Memory B cell (primary cell): ENCODE measurements around the gene CA10.

Experiments
- ATAC-seq: fragments of 150-1000 bp; cut with Tn5 transposase; 2 replicates; pipeline ENCODE4 v1.10.0; 2021; ENCODE audit warnings: low read depth, mild to moderate bottlenecking, moderate library complexity
- DNase-seq, 2 donors: peaks; one replicate each; pipeline ENCODE4 v3.0.0; 2022; ENCODE audit warnings: low spot score in 2 of 2
- H3K27ac Mint-ChIP-seq: one replicate; pipeline ENCODE4 v1.8.0; 2022; ENCODE audit warnings: mild to moderate bottlenecking, moderate library complexity, mixed read lengths
- H3K27me3 Mint-ChIP-seq: one replicate; pipeline ENCODE4 v1.8.0; 2022; ENCODE audit warnings: mixed read lengths
- H3K36me3 Mint-ChIP-seq: one replicate; pipeline ENCODE4 v1.8.0; 2022; ENCODE audit warnings: mild to moderate bottlenecking, mixed read lengths
- H3K4me1 Mint-ChIP-seq: one replicate; pipeline ENCODE4 v1.8.0; 2022; ENCODE audit warnings: mixed read lengths
- H3K4me3 Mint-ChIP-seq: one replicate; pipeline ENCODE4 v1.8.0; 2022; ENCODE audit warnings: mild to moderate bottlenecking, moderate library complexity, mixed read lengths
- H3K9me3 Mint-ChIP-seq: one replicate; pipeline ENCODE4 v1.8.0; 2022; ENCODE audit warnings: mixed read lengths

CA10 gene

GRCh38 chr17:51833620-51834019 lies 324.9 kb downstream of the CA10 start:
- Mint-ChIP-seq H3K36me3 (no peaks in the 10 kb centered on the region), H3K27ac (no peak overlapping the region), H3K4me1 (no peaks in the 10 kb centered on the region), H3K27me3 (peaks cover 2% of the 10 kb centered on the region), H3K4me3 (no peak overlapping the region), H3K9me3 (no peaks in the 10 kb centered on the region)
- DNase-seq (no peak), ATAC-seq (no peak)

- no peak for ATAC-seq
- Mint-ChIP-seq H3K36me3 (no peaks in the 10 kb centered on the region), H3K27me3 (peaks cover 2% of the 10 kb centered on the region), H3K9me3 (no peaks in the 10 kb centered on the region), H3K4me1 (no peaks in the 10 kb centered on the region), H3K4me3 (no peak overlapping the region), H3K27ac (no peak overlapping the region)
- DNase-seq, result no peak
Measured at GRCh38 chr17:51833045-51833444, 325.5 kb downstream of the CA10 start.

GRCh38 chr17:51830886-51831285 lies 327.6 kb downstream of the CA10 start:
- Mint-ChIP-seq H3K4me1 (no peaks in the 10 kb centered on the region), H3K9me3 (no peaks in the 10 kb centered on the region), H3K4me3 (no peak overlapping the region), H3K27ac (no peak overlapping the region), H3K27me3 (peaks cover 3% of the 10 kb centered on the region), H3K36me3 (no peaks in the 10 kb centered on the region)
- DNase-seq (no peak), ATAC-seq (no peak)

- ATAC-seq, result no peak
- H3K4me1 Mint-ChIP-seq, result no peaks in the 10 kb centered on the region
- no peak for DNase-seq
- no peak overlapping the region for H3K27ac Mint-ChIP-seq
- no peak overlapping the region for H3K4me3 Mint-ChIP-seq
- H3K36me3 Mint-ChIP-seq, result no peaks in the 10 kb centered on the region
- peaks cover 2% of the 10 kb centered on the region for H3K9me3 Mint-ChIP-seq
- H3K27me3 Mint-ChIP-seq, result peaks cover 4% of the 10 kb centered on the region
Measured at GRCh38 chr17:51830451-51830850, 328.1 kb downstream of the CA10 start.

GRCh38 chr17:51828901-51829300 lies 329.6 kb downstream of the CA10 start:
- Mint-ChIP-seq H3K9me3 (peaks cover 2% of the 10 kb centered on the region), H3K27me3 (peaks cover 4% of the 10 kb centered on the region), H3K4me3 (no peak overlapping the region), H3K4me1 (no peaks in the 10 kb centered on the region), H3K36me3 (no peaks in the 10 kb centered on the region), H3K27ac (no peak overlapping the region)
- ATAC-seq (no peak), DNase-seq (no peak)

GRCh38 chr17:51827140-51827539 lies 331.4 kb downstream of the CA10 start:
- Mint-ChIP-seq H3K27me3 (peaks cover 4% of the 10 kb centered on the region), H3K27ac (no peak overlapping the region), H3K9me3 (peaks cover 2% of the 10 kb centered on the region), H3K36me3 (no peaks in the 10 kb centered on the region), H3K4me3 (no peak overlapping the region), H3K4me1 (no peaks in the 10 kb centered on the region)
- no peak for DNase-seq
- ATAC-seq, result no peak

GRCh38 chr17:51820766-51821165 lies 337.7 kb downstream of the CA10 start:
- H3K4me1 Mint-ChIP-seq, result no peaks in the 10 kb centered on the region
- H3K9me3 Mint-ChIP-seq, result peaks cover 2% of the 10 kb centered on the region
- ATAC-seq (no peak), DNase-seq (no peak)
- no peaks in the 10 kb centered on the region for H3K36me3 Mint-ChIP-seq
- H3K27me3 Mint-ChIP-seq, result peaks cover 4% of the 10 kb centered on the region
- no peak overlapping the region for H3K4me3 Mint-ChIP-seq
- H3K27ac Mint-ChIP-seq, result no peak overlapping the region

- Mint-ChIP-seq H3K4me1 (no peaks in the 10 kb centered on the region), H3K4me3 (no peak overlapping the region), H3K27me3 (peaks cover 1% of the 10 kb centered on the region), H3K9me3 (no peaks in the 10 kb centered on the region), H3K36me3 (no peaks in the 10 kb centered on the region), H3K27ac (no peak overlapping the region)
- no peak for DNase-seq
- ATAC-seq, result no peak
Measured at GRCh38 chr17:51820252-51820651, 338.3 kb downstream of the CA10 start.

GRCh38 chr17:51819341-51820219 lies 338.9 kb downstream of the CA10 start:
- no peak overlapping the region for H3K27ac Mint-ChIP-seq
- no peaks in the 10 kb centered on the region for H3K9me3 Mint-ChIP-seq
- H3K4me3 Mint-ChIP-seq, result no peak overlapping the region
- ATAC-seq, result no peak
- DNase-seq, result no peak
- peaks cover 1% of the 10 kb centered on the region for H3K27me3 Mint-ChIP-seq
- H3K4me1 Mint-ChIP-seq, result no peaks in the 10 kb centered on the region
- no peaks in the 10 kb centered on the region for H3K36me3 Mint-ChIP-seq

GRCh38 chr17:51818777-51819176 lies 339.7 kb downstream of the CA10 start:
- Mint-ChIP-seq H3K27me3 (peaks cover 1% of the 10 kb centered on the region), H3K27ac (no peak overlapping the region), H3K4me3 (no peak overlapping the region), H3K9me3 (no peaks in the 10 kb centered on the region), H3K36me3 (no peaks in the 10 kb centered on the region), H3K4me1 (no peaks in the 10 kb centered on the region)
- ATAC-seq, result no peak
- no peak for DNase-seq

- ATAC-seq (no peak), DNase-seq (no peak)
- Mint-ChIP-seq H3K4me1 (no peaks in the 10 kb centered on the region), H3K27ac (no peak overlapping the region), H3K27me3 (peaks cover 1% of the 10 kb centered on the region), H3K36me3 (no peaks in the 10 kb centered on the region), H3K4me3 (no peak overlapping the region), H3K9me3 (no peaks in the 10 kb centered on the region)
Measured at GRCh38 chr17:51817955-51818354, 340.6 kb downstream of the CA10 start.

GRCh38 chr17:51817117-51817516 lies 341.4 kb downstream of the CA10 start:
- H3K4me1 Mint-ChIP-seq, result no peaks in the 10 kb centered on the region
- no peak overlapping the region for H3K4me3 Mint-ChIP-seq
- DNase-seq (no peak), ATAC-seq (no peak)
- H3K27me3 Mint-ChIP-seq, result peaks cover 1% of the 10 kb centered on the region
- no peak overlapping the region for H3K27ac Mint-ChIP-seq
- H3K9me3 Mint-ChIP-seq, result no peaks in the 10 kb centered on the region
- no peaks in the 10 kb centered on the region for H3K36me3 Mint-ChIP-seq

- Mint-ChIP-seq H3K9me3 (no peaks in the 10 kb centered on the region), H3K27ac (no peak overlapping the region), H3K36me3 (no peaks in the 10 kb centered on the region), H3K4me1 (no peaks in the 10 kb centered on the region), H3K27me3 (no peaks in the 10 kb centered on the region), H3K4me3 (no peak overlapping the region)
- no peak for DNase-seq
- ATAC-seq, result no peak
Measured at GRCh38 chr17:51815097-51815496, 343.4 kb downstream of the CA10 start.

GRCh38 chr17:51814521-51814920 lies 344.0 kb downstream of the CA10 start:
- no peak overlapping the region for H3K4me3 Mint-ChIP-seq
- H3K27me3 Mint-ChIP-seq, result peaks cover under 1% of the 10 kb centered on the region
- H3K36me3 Mint-ChIP-seq, result no peaks in the 10 kb centered on the region
- DNase-seq (no peak), ATAC-seq (no peak)
- no peaks in the 10 kb centered on the region for H3K9me3 Mint-ChIP-seq
- no peak overlapping the region for H3K27ac Mint-ChIP-seq
- H3K4me1 Mint-ChIP-seq, result no peaks in the 10 kb centered on the region

GRCh38 chr17:51813784-51814174 lies 344.7 kb downstream of the CA10 start:
- no peak for ATAC-seq
- H3K4me3 Mint-ChIP-seq, result no peak overlapping the region

More at GRCh38 chr17:51813784-51814174, 344.7 kb downstream of the CA10 start:
- DNase-seq, result no peak
- no peaks in the 10 kb centered on the region for H3K4me1 Mint-ChIP-seq
- H3K27ac Mint-ChIP-seq, result no peak overlapping the region
- H3K27me3 Mint-ChIP-seq, result peaks cover 2% of the 10 kb centered on the region
- no peaks in the 10 kb centered on the region for H3K36me3 Mint-ChIP-seq
- H3K9me3 Mint-ChIP-seq, result no peaks in the 10 kb centered on the region
